HG02678 (cell line): ENCODE results near the gene CXCL12.

Experiments
- ATAC-seq: cut with Tn5 transposase; IDR thresholded peaks from one replicate; pipeline ENCODE4 v1.9.1; 2021; ENCODE audit warnings: mild to moderate bottlenecking, moderate library complexity; ENCODE audit not compliant: unreplicated experiment

Gene CXCL12

DNA sequence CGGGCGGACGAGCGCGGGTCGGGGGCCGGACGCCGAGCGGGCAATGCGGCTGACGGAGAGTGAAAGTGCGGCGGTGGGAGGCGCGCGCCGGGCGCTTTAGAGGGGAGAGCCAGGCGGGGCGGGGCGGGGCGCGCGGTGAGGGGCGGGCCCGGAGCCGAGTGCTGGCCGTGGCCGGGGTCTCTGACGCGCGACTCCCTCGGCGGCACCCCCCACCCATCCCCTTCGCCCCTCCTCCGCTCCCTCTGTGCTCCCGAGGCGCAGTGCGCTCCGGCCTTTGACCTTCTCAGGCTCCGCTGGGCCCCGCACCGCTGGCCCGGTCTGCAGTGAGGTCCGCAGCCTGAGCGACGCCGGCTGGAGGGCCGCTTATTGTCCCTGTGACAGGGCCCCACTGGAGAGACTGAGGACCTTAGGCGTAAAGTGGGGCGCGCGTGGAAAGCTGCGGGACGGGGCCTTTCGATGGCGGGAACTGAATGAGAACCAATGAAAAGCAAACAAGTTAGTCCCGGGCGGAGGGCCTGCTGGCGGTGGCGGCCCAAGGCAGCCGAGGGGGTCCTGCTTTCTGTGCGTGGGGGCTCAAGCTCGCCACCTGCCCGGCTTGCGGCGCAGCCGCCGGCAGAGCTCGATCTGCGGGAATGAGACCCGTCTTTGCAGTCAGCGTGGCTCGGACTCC lies at the start of gene CXCL12:
Gene CXCL12, minus strand, starts transcription at position 72 of the 670 bp plus-strand sequence. CDS start 92 bp downstream, outside the sequence.
- no peak for ATAC-seq

DNA sequence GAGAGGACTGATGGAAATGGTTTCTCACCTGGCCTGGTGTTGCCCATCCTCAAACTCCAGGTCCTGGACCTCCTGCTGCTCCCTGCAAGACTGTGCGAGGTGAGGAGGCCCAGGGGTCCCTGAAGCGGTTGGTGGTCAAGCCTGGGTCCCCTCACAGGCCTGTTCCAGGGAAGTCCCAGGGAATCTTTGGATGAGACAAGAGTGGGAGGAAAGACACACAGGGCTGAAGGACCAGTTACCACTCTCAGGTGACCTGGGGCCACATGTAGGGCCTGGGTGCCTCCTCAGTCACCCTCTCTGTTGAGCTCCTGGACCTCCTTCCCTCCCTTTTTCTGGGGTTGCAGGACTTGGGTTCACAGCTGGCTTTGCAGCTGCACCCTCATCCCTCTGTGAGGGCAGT lies 42.6 kb upstream of the CXCL12 start:
- no peak for ATAC-seq

DNA sequence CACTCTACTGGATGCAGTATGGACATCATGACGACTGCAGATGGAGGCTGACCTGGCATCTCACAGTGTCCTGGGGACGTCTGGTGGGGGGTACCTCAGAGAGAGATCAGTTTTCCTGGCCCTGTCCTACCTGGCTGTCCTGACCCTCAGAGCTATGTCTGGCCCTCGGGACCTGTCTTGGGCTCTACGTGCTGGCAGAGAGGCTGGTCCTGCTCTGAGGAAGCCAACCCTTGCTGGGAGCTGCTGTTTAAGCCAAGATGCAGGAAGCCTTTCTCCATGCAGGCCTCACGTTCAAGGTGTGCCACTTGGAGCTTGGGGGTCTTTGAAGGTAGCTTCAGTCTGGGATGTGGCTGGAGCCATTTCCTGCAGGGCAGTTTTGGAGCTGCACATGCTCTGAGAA lies 42.1 kb upstream of the CXCL12 start:
- ATAC-seq = no peak

DNA sequence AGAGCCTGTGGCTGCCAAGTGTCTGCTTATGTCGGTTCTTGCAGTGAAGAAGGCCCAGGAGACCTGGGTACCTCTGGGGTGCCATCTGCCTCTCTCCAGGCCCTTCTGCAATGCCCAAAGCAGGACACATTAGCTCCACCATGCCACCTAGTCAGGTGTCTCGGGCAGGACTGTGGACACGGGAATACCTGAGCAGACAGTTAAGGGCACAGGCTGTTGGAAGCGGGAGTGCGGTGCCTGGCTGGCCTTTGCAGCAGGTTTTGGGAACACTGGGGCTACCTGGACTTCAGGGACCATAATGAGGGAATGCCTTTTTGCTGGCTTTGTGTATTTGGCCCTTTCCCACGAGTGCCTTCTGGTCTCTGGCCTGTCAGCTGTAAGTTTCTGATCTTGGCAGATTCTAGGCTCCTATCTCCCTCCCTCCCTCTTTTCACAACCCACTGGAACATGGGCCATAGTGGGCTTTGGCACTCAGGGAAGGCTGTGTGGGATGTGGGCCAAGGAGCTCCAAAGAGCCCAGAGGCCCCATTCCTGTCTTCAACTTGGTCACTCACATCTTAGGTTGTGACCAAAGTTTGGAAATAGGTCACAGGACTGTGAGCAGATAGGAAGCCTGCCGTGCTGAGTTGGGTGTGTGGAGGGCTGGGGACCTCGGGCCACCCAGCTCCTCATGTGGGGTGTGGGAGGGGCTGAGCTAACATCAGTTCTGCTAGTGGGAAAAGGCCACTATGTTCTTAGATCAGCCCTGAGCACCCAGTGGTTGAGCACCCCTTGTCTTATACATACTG lies 41.5 kb upstream of the CXCL12 start:
- ATAC-seq = no peak

DNA sequence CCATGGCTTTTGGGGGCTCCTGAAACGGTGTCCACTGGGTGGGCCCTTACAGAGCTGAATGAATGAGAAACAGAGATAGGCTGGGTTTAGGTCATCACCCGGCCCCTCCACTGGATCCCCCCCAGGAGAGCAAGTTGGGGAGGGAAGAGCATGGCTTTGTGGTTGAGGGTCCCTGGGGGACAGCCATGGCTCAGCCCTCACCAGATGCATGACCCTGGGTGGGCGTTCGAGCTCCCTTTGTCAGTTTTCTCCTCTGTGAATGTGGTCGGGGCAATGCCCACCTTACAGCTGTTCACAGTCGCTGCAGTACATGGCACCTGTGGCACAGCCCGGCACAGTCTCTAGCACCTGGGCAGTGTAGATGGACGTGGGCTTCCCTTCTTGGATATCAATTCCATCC lies 40.6 kb upstream of the CXCL12 start:
- no peak for ATAC-seq

DNA sequence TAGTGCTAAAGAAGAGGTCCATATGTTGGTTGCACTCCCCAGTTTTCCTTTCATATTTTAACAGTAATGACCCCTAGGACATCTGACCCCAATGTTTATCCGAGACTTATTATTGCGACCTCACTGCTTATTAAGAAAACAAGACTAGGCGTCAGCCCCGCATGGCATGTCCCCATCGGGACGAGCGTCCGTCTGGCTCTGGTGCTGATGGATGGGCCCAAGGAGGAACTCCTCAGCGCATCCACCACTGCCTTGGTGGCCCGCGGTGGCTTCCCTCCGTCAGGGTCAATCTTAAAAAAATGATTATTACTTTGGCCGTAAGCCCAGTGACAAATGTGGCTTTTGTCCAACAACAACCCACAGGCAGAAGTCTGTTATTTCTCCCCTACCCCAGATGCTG lies 40.1 kb upstream of the CXCL12 start:
- ATAC-seq = no peak

DNA sequence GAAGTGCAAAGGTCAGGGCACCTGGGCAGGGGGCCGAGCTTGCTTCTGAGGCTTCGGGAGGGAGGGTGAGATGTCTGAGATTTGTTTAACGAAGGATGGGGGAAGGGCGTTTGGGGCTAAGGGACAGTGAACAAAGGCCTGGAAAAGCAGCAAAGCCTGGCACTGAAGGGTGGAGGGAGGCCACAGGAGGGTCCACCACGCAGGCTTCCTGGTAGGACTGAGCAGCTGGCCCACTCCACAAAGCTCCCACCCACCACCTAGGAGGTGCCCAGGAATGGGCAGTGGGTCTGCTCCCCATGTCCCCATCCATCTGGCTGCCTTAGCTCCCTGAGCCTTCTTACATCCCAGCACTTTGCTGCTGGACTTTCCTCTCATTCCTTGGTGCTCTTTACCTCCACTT lies 39.4 kb upstream of the CXCL12 start:
- no peak for ATAC-seq

DNA sequence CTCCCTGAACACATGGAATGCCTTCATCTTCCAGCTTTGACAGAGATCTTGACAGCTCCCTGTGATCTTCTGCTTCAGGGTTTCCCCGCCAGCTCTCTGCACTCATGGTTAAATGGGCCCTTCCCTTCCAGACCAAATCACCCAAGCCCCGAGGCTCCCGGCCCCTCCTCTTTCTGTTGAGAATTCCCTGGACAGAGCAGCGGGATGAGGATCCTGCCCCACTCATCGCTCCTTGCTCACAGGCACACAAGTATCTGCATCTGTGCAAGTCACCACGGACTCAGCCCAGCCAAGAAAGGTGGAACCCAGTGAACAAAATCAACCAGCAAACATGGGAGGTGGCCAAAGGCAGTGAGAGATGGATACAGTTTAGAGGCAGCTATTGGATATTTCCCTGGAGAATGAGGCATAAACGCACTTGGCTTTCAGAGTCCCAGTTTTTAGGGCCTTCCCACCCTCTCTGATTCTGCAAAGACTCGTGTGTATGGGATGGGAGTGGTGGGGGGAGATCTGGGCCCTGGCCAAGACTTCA lies 37.7 kb upstream of the CXCL12 start:
- no peak for ATAC-seq

DNA sequence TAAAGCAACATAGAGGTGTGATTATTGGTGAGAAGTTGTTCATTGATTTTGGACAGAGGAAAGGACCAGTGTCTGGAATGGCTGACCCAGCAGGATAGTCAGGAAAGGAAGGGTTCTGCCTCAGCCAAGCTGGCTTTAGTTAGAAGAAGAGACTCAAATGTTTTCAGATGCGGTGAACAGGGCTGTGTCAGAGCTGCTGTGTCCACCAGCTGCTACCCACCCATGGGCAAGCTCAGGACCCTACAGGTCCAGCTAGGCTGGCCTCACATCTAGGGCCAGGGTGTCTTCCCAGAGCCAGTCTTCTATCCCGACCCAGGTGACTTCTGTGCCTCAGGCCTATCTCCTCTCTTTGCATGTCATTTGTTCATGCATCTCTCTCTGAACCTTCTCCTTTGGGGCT lies 37.3 kb upstream of the CXCL12 start:
- ATAC-seq = no peak

DNA sequence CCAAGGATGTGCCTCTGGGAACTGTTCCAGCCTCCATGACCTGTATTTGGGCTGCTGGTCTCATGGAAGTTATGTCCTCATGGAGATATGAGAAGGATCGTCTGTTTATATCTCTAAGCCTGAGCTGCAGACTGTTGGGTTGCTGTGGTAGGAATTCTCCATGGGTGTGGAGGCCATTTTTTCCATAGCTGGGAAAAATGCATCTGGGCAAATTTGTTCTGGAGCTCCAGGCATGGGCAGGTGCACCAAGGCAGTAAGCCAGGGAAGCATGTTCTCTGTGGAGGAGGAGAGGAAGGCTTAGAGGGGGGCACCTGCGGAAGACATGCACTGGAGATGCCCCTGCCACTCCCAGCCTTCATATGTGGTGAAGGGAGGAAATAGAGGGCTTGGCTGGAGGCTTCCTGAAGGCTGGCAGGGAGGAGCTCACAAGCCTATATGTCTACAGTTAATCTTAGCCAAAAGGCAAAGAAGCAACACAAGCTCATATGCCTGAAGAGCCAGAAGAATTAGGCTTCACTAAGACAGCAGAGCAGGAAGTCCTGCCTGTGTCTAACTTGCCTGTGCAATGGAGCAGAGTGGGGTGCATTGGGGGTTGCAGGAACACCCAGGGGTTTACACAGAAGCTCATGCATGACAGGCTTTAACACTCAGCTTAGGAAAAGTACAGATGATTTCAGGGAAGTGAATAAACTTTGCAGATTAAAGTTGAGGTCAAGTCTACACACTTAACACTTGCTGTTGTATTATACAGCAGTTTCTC lies 35.1 kb upstream of the CXCL12 start:
- ATAC-seq = no peak

DNA sequence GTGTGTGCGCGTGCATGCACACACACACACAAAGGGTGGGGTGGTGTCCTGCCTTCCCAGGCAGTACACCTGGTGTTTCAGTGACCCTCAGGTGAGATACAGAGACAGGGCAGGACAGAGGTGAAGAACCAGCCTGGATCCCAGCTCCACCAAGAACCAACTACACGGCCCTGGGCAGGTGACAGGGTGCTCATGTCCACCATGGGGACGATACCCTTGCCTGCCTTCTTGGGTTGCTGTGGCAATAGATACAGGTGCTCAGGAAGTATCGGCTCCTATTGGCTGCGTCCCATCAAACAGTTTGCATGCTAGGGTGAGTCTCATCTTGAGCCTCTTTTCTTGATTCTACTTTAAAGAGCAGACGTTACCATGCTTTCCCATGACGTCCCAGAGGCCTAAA lies 33.7 kb upstream of the CXCL12 start:
- ATAC-seq = no peak

DNA sequence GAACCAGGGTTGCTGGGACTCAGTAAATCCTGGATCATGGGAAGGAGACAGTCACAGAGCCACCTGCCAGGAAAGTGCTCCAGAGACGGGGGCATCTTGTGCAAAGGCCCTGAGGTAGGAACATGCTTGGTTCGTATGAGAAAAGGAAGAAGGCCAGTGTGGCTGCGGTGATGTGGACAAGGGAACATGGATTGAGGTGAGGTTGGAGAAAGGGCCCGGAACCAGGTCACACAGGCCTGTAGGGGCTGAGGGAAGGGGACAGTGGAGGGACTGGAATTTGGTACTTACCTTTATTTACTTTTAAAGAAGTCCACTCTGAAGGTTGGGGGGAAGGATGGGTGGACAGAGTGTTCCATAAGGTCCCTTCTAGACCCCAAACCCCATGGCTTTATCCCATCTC lies 32.9 kb upstream of the CXCL12 start:
- ATAC-seq = no peak

DNA sequence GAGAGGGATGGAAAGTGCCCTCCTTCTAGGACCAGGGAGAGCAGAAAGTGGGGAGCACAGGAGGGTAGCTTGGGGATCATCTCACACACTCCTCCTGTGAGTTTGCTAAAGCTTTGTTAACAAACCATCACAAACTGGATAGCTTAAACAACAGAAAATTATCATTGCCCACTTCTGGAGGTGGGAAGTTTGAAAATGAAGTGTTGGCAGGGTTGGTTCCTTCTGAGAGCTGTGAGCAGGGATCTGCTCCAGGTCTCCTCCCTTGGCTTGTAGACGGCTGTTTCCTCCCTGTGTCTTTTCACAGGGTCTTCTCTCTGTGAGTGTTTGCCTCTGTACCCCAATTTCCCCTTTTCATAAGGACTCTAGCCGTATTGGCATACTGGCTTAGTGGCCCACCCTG lies 32.0 kb upstream of the CXCL12 start:
- no peak for ATAC-seq

DNA sequence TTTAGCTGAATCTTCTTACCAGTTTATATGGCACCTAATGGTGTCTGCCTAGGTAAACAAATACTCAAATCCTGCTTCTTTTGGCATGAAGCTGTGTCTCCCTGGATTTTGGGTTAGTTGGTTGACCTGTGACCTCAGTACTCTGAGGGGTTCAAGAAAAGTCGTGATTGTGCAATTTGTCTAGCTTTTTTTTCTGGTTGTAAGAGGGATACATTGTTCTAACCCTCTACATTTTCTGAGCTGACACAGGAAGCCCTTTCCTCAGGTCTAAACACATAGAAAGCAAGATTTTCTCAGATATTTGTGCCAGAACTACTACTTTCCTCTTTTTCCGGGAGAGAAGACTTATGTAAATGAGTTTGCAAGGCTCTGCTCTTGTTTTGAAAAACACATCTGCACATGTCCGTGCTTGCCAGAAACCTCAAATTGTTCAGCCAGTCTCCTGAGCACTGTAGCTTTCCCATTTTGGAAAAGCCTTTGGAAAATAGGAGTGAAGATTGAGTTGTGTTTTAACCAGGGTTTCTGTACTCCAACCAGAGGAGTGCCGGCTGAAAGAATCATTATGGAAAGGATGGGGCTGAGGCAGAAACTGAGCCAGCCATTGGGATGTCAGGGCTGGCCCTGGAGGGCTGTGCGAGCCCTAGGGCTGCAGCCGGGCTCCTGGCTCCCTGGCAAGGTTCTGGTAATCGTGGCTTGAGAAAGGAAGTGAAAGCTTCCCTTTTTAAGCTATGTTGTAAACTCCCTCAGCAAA lies 31.3 kb upstream of the CXCL12 start:
- ATAC-seq = no peak

DNA sequence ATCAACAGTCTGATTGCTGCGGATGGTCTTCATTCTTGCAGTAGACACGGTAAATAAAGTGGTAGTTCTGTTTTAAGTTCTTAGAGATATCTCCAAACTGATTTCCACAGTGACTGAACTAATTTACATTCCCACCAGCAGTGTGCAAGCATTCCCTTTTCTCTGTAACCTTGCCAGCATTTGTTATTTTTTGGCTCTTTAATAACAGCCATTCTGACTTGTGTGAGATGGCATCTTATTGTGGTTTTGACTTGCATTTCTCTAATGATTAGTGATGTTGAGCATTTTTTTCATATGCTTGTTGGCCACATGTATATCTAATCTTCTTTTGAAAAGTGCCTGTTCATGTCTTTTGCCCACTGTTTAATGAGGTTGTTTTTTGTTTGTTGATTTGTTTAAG lies 30.2 kb upstream of the CXCL12 start:
- no peak for ATAC-seq

DNA sequence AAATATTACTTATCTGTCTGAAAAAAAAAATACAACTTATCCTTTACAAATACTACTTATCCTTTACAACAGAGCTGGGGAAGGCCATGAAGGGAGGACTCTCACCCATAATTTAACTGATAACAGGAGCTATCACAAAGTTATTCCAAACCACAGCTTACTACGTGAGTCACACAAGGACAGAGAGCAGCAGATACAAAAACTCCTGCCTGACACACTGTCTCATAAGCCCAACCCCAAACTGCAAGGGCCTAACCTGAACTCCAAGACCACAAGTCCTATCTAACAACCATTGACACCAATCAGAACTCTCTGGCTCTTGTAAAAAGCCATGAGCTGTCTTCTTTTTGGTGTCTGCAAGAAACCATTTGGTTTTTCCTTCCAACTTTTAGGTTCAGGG lies 28.5 kb upstream of the CXCL12 start:
- no peak for ATAC-seq

DNA sequence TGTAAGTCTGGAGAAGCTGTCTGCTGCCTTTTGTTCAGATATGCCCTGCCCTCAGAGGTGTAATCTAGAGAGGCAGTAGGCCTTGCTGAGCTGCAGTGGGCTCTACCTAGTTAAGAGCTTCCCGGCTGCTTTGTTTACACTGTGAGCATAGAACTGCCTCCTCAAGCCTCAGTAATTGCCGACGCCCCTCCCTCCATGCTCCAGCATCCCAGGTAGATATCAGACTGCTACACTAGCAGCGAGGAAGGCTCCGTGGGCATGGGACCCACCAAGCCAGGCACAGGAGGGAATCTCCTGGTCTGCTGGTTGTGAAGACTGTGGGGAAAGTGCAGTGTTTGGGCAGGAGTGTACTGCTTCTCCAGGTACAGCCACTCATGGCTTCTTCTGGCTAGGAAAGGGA lies 26.4 kb upstream of the CXCL12 start:
- ATAC-seq = no peak

DNA sequence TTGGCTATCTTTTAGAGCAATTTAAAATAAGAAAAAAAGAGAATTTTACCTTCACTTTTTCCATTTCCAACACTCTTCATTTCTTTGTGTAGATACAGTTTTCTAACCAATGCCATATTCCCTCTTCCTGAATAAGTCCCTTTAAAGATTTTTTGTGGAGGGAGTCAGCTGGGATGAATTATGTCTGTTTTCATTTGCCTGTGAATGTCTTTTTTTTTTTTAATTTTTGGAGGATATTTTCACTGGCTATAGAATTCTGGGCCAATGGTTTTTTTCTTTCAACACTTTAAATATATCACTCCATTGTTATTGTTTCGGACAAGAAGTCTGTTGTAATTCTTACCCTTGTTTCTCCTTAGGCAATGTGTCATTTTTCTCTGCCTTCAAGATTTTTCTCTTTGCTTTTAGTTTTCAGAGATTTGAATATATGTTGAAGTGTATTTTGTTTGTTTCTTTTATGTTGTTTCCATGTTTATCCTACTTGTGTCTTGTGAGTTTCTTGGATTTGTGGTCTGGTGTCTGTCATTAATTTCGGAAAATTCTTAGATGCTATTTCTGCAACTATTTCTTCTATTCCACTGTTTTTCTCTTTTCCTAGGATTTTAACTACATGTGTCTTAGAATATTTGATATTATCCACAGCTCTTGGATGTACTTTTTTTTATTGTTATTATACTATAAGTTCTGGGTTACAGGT lies 20.0 kb upstream of the CXCL12 start:
- no peak for ATAC-seq

DNA sequence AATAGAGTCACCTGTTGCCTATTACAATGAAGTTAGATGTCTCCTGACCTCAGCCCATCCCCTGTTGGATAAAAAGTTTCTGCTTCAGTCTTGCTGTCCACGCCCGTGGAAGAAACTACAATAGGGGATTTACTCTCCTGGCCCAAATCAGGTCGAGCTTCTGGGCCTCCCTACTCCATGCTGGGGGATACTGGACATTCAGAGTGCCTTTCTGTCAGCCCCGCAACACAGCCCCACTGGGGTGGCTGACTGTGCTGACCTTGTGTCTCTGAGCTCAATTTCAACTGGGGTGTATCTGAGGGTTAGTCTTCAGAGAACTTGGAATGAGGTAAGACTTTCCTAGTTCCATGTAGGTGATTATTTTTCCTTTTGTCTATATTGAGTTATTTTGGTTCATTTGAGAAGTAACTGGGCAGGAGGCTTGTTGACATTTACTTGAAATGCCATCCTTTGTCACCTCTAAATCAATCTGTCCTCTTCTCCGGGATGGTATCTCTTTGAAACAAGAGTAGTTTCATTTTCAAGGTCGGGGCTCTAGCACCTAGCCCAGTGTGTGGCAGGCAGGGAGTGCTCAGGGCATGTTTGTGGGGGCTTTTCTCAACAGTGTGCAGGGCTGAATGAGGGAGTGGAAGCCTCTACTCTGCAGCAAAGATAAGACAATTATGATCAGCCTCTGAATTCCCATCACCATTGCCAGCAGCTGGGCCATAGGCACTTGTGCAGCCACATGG lies 17.7 kb upstream of the CXCL12 start:
- ATAC-seq = no peak

DNA sequence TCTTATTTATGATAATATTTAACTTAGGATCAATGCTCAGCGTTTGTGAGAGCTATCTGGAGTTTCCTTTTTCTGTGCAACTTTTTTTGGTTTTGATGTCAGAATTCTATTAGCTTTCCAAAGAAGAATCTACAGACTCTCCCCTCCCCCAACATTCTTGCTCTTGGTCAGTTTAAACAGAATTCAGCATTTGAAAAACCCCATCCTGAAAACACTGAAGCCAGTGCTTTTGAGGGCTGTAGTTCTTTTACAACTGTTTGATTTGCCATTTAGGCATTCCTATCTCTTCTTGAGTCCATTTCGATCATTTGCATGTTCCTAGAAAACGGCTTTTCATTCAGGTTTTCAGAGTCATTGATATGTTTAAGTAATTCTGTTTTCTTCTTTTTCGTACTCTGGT lies 15.6 kb upstream of the CXCL12 start:
- ATAC-seq = no peak
